Activated CD4-positive, alpha-beta memory T cell treated with anti-CD3 and anti-CD28 coated beads for 36 hours (primary cell): ENCODE results near the gene RCBTB2. TPM values are rescaled to one million over a fixed set of nuclear protein-coding genes. Genes with fewer than 3 reads are reported as not detected.
A peak's percentile ranks its signal among the peaks of the same experiment; 100 is the strongest.
"Not testable (repeated sequence)": the region's sequence is repeated elsewhere in the genome, so short reads cannot be mapped to it uniquely, and the experiment has no call there.

Source experiments
- CTCF ChIA-PET: fragments of 350-600 bp; sonication (Branson Sonifier 250); formaldehyde crosslinking; loops from one replicate; lab custom pipeline; 2021; ENCODE audit warnings: antibody characterized with exemption, inconsistent platforms; lab: Charles Lee
- POLR2A ChIA-PET: fragments of 350-600 bp; sonication (Branson Sonifier 250); formaldehyde crosslinking; loops from one replicate; lab custom pipeline; 2021; ENCODE audit warnings: antibody characterized with exemption; lab: Charles Lee
- DNase-seq: peaks from one replicate; pipeline ENCODE4 v3.0.0-alpha.2; 2020
- H3K27ac Mint-ChIP-seq: one replicate; pipeline ENCODE4 v1.8.0; 2021; ENCODE audit warnings: mixed read lengths
- H3K27me3 Mint-ChIP-seq: one replicate; pipeline ENCODE4 v1.8.0; 2021; ENCODE audit warnings: mixed read lengths
- H3K36me3 Mint-ChIP-seq: one replicate; pipeline ENCODE4 v1.8.0; 2021; ENCODE audit warnings: mixed read lengths
- H3K4me1 Mint-ChIP-seq: one replicate; pipeline ENCODE4 v1.8.0; 2021; ENCODE audit warnings: low read depth, mixed read lengths
- H3K4me3 Mint-ChIP-seq: one replicate; pipeline ENCODE4 v1.8.0; 2021; ENCODE audit warnings: mild to moderate bottlenecking, mixed read lengths
- H3K9me3 Mint-ChIP-seq: one replicate; pipeline ENCODE4 v1.8.0; 2021; ENCODE audit warnings: mixed read lengths
- intact Hi-C: fragments of 100-400 bp; cut with micrococcal nuclease; formaldehyde crosslinking; loops from one replicate; pipeline ENCODE4 v1.15.1; 2023
- total RNA-seq, 2 experiments: library from RNA; stranded (reverse); gene quantifications; one replicate each; pipeline ENCODE4 v1.2.3, GENCODE V29; 2021

Gene RCBTB2
- total RNA-seq = 1 to 10 TPM; 1.5 to 1.8 TPM

- H3K27me3 Mint-ChIP-seq = no peaks in the 10 kb centered on the region
- peaks cover 2% of the 10 kb centered on the region for H3K36me3 Mint-ChIP-seq
- H3K4me1 Mint-ChIP-seq = peaks cover 28% of the 10 kb centered on the region
These were observed at the start of gene RCBTB2 for GRCh38 chr13:48532506-48533499. TSS of gene RCBTB2 (minus strand) at chr13:48533080. CDS start at chr13:48521939, 11,141 bp downstream.

GRCh38 chr13:48582084-48582483 lies 49.2 kb upstream of the RCBTB2 start:
- ChIA-PET POLR2A (no interaction called here), CTCF (interaction anchor here (0.6 to 8.3 kb wide), 8 partner anchors 14 to 455 kb away, joined by 3 to 189 read pairs (median 8); no protein-coding TSS in a partner anchor)
- H3K27me3 Mint-ChIP-seq = peaks cover 7% of the 10 kb centered on the region
- H3K36me3 Mint-ChIP-seq = no peaks in the 10 kb centered on the region
- intact Hi-C loops = loop anchor here (5.0 kb wide), 1 partner anchor 180 kb away; no protein-coding TSS in a partner anchor
- DNase-seq = no peak
- no peak overlapping the region for H3K4me3 Mint-ChIP-seq
- no peaks in the 10 kb centered on the region for H3K9me3 Mint-ChIP-seq
- peaks cover 16% of the 10 kb centered on the region for H3K4me1 Mint-ChIP-seq
- H3K27ac Mint-ChIP-seq = no peak overlapping the region

More at GRCh38 chr13:48532506-48533499, at the start of gene RCBTB2:
- Mint-ChIP-seq H3K27ac (peak within 1 kb of the TSS; percentile 99), H3K9me3 (peaks cover 5% of the 10 kb centered on the region), H3K4me3 (peak within 1 kb of the TSS; percentile 92)
- intact Hi-C loops = loop anchor here (1.0 to 2.0 kb wide), 4 partner anchors 28 to 496 kb away; partner anchors contain the start of gene NUDT15
- peak; percentile 99 for DNase-seq
- ChIA-PET CTCF (interaction anchor here (1.0 to 1.6 kb wide), 3 partner anchors 47 to 495 kb away, joined by 3 to 5 read pairs (median 5); partner anchors contain the start of gene NUDT15), POLR2A (interaction anchor here (0.6 to 1.7 kb wide), 10 partner anchors 9 to 444 kb away, joined by 3 to 11 read pairs (median 4); partner anchors contain the start of genes FNDC3A and RB1)

- ChIA-PET CTCF (interaction anchor here (0.7 to 8.3 kb wide), 32 partner anchors 10 to 543 kb away, joined by 3 to 189 read pairs (median 5); no protein-coding TSS in a partner anchor), POLR2A (no interaction called here)
- Mint-ChIP-seq H3K27me3 (peaks cover 7% of the 10 kb centered on the region), H3K27ac (no peak overlapping the region), H3K4me3 (no peak overlapping the region), H3K36me3 (no peaks in the 10 kb centered on the region), H3K4me1 (peaks cover 4% of the 10 kb centered on the region), H3K9me3 (no peaks in the 10 kb centered on the region)
- no peak for DNase-seq
- intact Hi-C loops = loop anchor here (1.0 to 5.0 kb wide), 4 partner anchors 179 to 543 kb away; no protein-coding TSS in a partner anchor
These were observed 48.0 kb upstream of the RCBTB2 start for GRCh38 chr13:48580896-48581295.

GRCh38 chr13:48580185-48580803 lies 47.4 kb upstream of the RCBTB2 start:
- H3K27ac Mint-ChIP-seq = no peak overlapping the region
- no peaks in the 10 kb centered on the region for H3K36me3 Mint-ChIP-seq
- H3K4me3 Mint-ChIP-seq = no peak overlapping the region
- peaks cover 4% of the 10 kb centered on the region for H3K4me1 Mint-ChIP-seq
- peaks cover 7% of the 10 kb centered on the region for H3K27me3 Mint-ChIP-seq
- intact Hi-C loops = loop anchor here (1.0 to 5.0 kb wide), 4 partner anchors 178 to 542 kb away; no protein-coding TSS in a partner anchor
- CTCF ChIA-PET = interaction anchor here (0.6 to 8.3 kb wide), 52 partner anchors 10 to 1050 kb away, joined by 3 to 189 read pairs (median 4); partner anchors contain the start of gene RCBTB2
- H3K9me3 Mint-ChIP-seq = no peaks in the 10 kb centered on the region
- POLR2A ChIA-PET = no interaction called here
- peak; percentile 75 for DNase-seq

- intact Hi-C loops = loop anchor here (1.0 to 5.0 kb wide), 4 partner anchors 178 to 542 kb away; no protein-coding TSS in a partner anchor
- H3K9me3 Mint-ChIP-seq, H3K4me3 Mint-ChIP-seq, H3K27ac Mint-ChIP-seq, H3K27me3 Mint-ChIP-seq, H3K4me1 Mint-ChIP-seq, H3K36me3 Mint-ChIP-seq, POLR2A ChIA-PET, DNase-seq: not testable (repeated sequence)
- CTCF ChIA-PET = interaction anchor here (0.6 to 8.3 kb wide), 50 partner anchors 9 to 542 kb away, joined by 3 to 189 read pairs (median 4); partner anchors contain the start of genes MED4 and RCBTB2
These were observed 47.0 kb upstream of the RCBTB2 start for GRCh38 chr13:48579919-48580180.

- intact Hi-C loops = no loop called here
- H3K4me3 Mint-ChIP-seq = no peak overlapping the region
- no peaks in the 10 kb centered on the region for H3K9me3 Mint-ChIP-seq
- peaks cover 3% of the 10 kb centered on the region for H3K27me3 Mint-ChIP-seq
- no peak overlapping the region for H3K27ac Mint-ChIP-seq
- H3K4me1 Mint-ChIP-seq = peaks cover 6% of the 10 kb centered on the region
- CTCF ChIA-PET = interaction anchor here (0.6 to 8.3 kb wide), 49 partner anchors 9 to 501 kb away, joined by 3 to 189 read pairs (median 5); partner anchors contain the start of genes MED4 and RCBTB2
- H3K36me3 Mint-ChIP-seq = no peaks in the 10 kb centered on the region
- POLR2A ChIA-PET = no interaction called here
- DNase-seq = no peak
These were observed 46.5 kb upstream of the RCBTB2 start for GRCh38 chr13:48579165-48579918.

- no peak for DNase-seq
- Mint-ChIP-seq H3K4me3 (no peak overlapping the region), H3K27me3 (peaks cover 1% of the 10 kb centered on the region), H3K9me3 (no peaks in the 10 kb centered on the region), H3K27ac (no peak overlapping the region), H3K4me1 (peaks cover 8% of the 10 kb centered on the region), H3K36me3 (no peaks in the 10 kb centered on the region)
- intact Hi-C loops = no loop called here
- CTCF ChIA-PET = interaction anchor here (0.6 to 8.3 kb wide), 13 partner anchors 16 to 1747 kb away, joined by 3 to 189 read pairs (median 5); partner anchors contain the start of gene MED4
- POLR2A ChIA-PET = no interaction called here
These were observed 45.8 kb upstream of the RCBTB2 start for GRCh38 chr13:48578516-48579164.

GRCh38 chr13:48576448-48577010 lies 43.6 kb upstream of the RCBTB2 start:
- no peak for DNase-seq
- Mint-ChIP-seq H3K27me3 (peaks cover 1% of the 10 kb centered on the region), H3K27ac (no peak overlapping the region), H3K4me1 (peaks cover 8% of the 10 kb centered on the region), H3K9me3 (no peaks in the 10 kb centered on the region), H3K4me3 (no peak overlapping the region), H3K36me3 (no peaks in the 10 kb centered on the region)
- intact Hi-C loops = no loop called here
- POLR2A ChIA-PET = no interaction called here
- CTCF ChIA-PET = interaction anchor here (0.7 to 1.8 kb wide), 6 partner anchors 9 to 449 kb away, joined by 3 to 10 read pairs (median 4); no protein-coding TSS in a partner anchor

GRCh38 chr13:48575031-48575430 lies 42.2 kb upstream of the RCBTB2 start:
- DNase-seq = no peak
- Mint-ChIP-seq H3K4me1 (peaks cover 7% of the 10 kb centered on the region), H3K4me3 (no peak overlapping the region), H3K36me3 (no peaks in the 10 kb centered on the region), H3K9me3 (no peaks in the 10 kb centered on the region), H3K27me3 (peaks cover 2% of the 10 kb centered on the region), H3K27ac (no peak overlapping the region)
- intact Hi-C loops = no loop called here
- ChIA-PET POLR2A (interaction anchor here (0.6 kb wide), 2 partner anchors 271 to 564 kb away, joined by 3 to 4 read pairs; no protein-coding TSS in a partner anchor), CTCF (interaction anchor here (1.7 kb wide), 1 partner anchor 242 kb away, joined by 4 read pairs; no protein-coding TSS in a partner anchor)

GRCh38 chr13:48574041-48574796 lies 41.3 kb upstream of the RCBTB2 start:
- H3K27ac Mint-ChIP-seq = no peak overlapping the region
- DNase-seq = no peak
- intact Hi-C loops = no loop called here
- no peaks in the 10 kb centered on the region for H3K36me3 Mint-ChIP-seq
- H3K4me3 Mint-ChIP-seq = no peak overlapping the region
- no peaks in the 10 kb centered on the region for H3K9me3 Mint-ChIP-seq
- peaks cover 8% of the 10 kb centered on the region for H3K27me3 Mint-ChIP-seq
- ChIA-PET CTCF (interaction anchor here (0.6 to 1.5 kb wide), 2 partner anchors 239 to 447 kb away, joined by 3 to 4 read pairs; no protein-coding TSS in a partner anchor), POLR2A (interaction anchor here (0.6 kb wide), 1 partner anchor 563 kb away, joined by 3 read pairs; no protein-coding TSS in a partner anchor)
- peaks cover 7% of the 10 kb centered on the region for H3K4me1 Mint-ChIP-seq
